GM23338 (cell line): ENCODE results near the gene RASA3. TPM values are rescaled to one million over a fixed set of nuclear protein-coding genes. Genes with fewer than 3 reads are reported as not detected.

Experiments used
- ATAC-seq: fragments of 200-7000 bp; cut with Tn5 transposase; 3 replicates; pipeline ENCODE4 v1.9.1; 2020
- DNase-seq: peaks from one replicate; pipeline ENCODE4 v3.0.0-alpha.2; 2015; ENCODE audit warnings: low spot score
- H2AFZ ChIP-seq: fragments of 200-600 bp; sonication (generic); 2 replicates; pipeline ENCODE4 v1.8.0; 2016; ENCODE audit warnings: antibody characterized with exemption, mild to moderate bottlenecking, moderate library complexity
- H3F3A ChIP-seq: fragments of 200-600 bp; sonication (generic); replicated peaks from 2 replicates; pipeline ENCODE4 v1.8.0; 2017; ENCODE audit warnings: antibody characterized with exemption, mixed run types, low read depth
- H3K27ac ChIP-seq: fragments of 200-600 bp; sonication (generic); 2 replicates; pipeline ENCODE4 v1.6.1; 2016; ENCODE audit warnings: low read depth
- H3K27me3 ChIP-seq: fragments of 200-600 bp; sonication (generic); 2 replicates; pipeline ENCODE4 v1.8.0; 2016; ENCODE audit warnings: mild to moderate bottlenecking, mixed run types, moderate library complexity; ENCODE audit not compliant: insufficient read depth
- H3K36me3 ChIP-seq: fragments of 200-600 bp; sonication (generic); 2 replicates; pipeline ENCODE4 v1.8.0; 2016; ENCODE audit warnings: mild to moderate bottlenecking; ENCODE audit not compliant: insufficient read depth
- H3K4me1 ChIP-seq: fragments of 200-600 bp; sonication (generic); 2 replicates; pipeline ENCODE4 v1.8.0; 2016; ENCODE audit warnings: mild to moderate bottlenecking, moderate library complexity; ENCODE audit not compliant: insufficient read depth
- H3K4me2 ChIP-seq: fragments of 200-600 bp; sonication (generic); 2 replicates; pipeline ENCODE4 v1.7.1; 2017; ENCODE audit warnings: mixed run types
- H3K4me3 ChIP-seq: fragments of 200-600 bp; sonication (generic); 2 replicates; pipeline ENCODE4 v1.6.1; 2016; ENCODE audit warnings: mixed run types
- H3K79me2 ChIP-seq: fragments of 200-600 bp; sonication (generic); replicated peaks from 2 replicates; pipeline ENCODE4 v1.8.0; 2017; ENCODE audit warnings: mild to moderate bottlenecking; ENCODE audit not compliant: insufficient read depth
- H3K9me2 ChIP-seq: fragments of 200-600 bp; sonication (generic); 2 replicates; pipeline ENCODE4 v1.8.0; 2017; ENCODE audit not compliant: insufficient read depth
- H4K20me1 ChIP-seq: fragments of 200-600 bp; sonication (generic); replicated peaks from 2 replicates; pipeline ENCODE4 v1.8.0; 2017; ENCODE audit warnings: mild to moderate bottlenecking; ENCODE audit not compliant: insufficient read depth
- H3K27ac Mint-ChIP-seq: 2 replicates; pipeline ENCODE4 v1.8.0; 2020; ENCODE audit warnings: inconsistent platforms, mild to moderate bottlenecking, moderate library complexity, mixed read lengths
- H3K27me3 Mint-ChIP-seq: 3 replicates; pipeline ENCODE4 v1.8.0; 2022; ENCODE audit warnings: low read depth, mild to moderate bottlenecking, moderate library complexity, mixed read lengths, inconsistent platforms; ENCODE audit not compliant: insufficient read depth, poor library complexity
- H3K36me3 Mint-ChIP-seq: 3 replicates; pipeline ENCODE4 v1.8.0; 2021; ENCODE audit warnings: low read depth, mild to moderate bottlenecking, inconsistent platforms, moderate library complexity, mixed read lengths
- H3K4me1 Mint-ChIP-seq: 3 replicates; pipeline ENCODE4 v1.8.0; 2020; ENCODE audit warnings: mild to moderate bottlenecking, inconsistent platforms, mixed read lengths
- H3K4me3 Mint-ChIP-seq: 3 replicates; pipeline ENCODE4 v1.8.0; 2021; ENCODE audit warnings: moderate library complexity, mild to moderate bottlenecking, inconsistent platforms, mixed read lengths
- H3K9me3 Mint-ChIP-seq: 3 replicates; pipeline ENCODE4 v1.8.0; 2020; ENCODE audit warnings: moderate library complexity, mild to moderate bottlenecking, inconsistent platforms, mixed read lengths
- CREB1 ChIP-seq: fragments of 250-450 bp; sonication (Bioruptor Pico); IDR thresholded peaks from 2 replicates; pipeline ENCODE4 v1.5.0; 2020; ENCODE audit warnings: low read depth, mild to moderate bottlenecking, moderate library complexity
- ETS1 ChIP-seq: IDR thresholded peaks from 2 replicates; pipeline ENCODE4 v1.6.1; 2016; ENCODE audit warnings: antibody characterized with exemption
- EZH2 ChIP-seq: fragments of 200-600 bp; sonication (generic); IDR thresholded peaks from one replicate; pipeline ENCODE4 v1.8.0; 2017; ENCODE audit warnings: antibody characterized with exemption, mild to moderate bottlenecking, low read depth; ENCODE audit not compliant: unreplicated experiment
- EZH2phosphoT487 ChIP-seq: fragments of 200-600 bp; sonication (generic); IDR thresholded peaks from one replicate; pipeline ENCODE4 v1.8.1; 2018; ENCODE audit warnings: antibody characterized with exemption; ENCODE audit not compliant: unreplicated experiment
- JUNB ChIP-seq: IDR thresholded peaks from one replicate; pipeline ENCODE4 v1.6.1; 2016; ENCODE audit warnings: antibody characterized with exemption; ENCODE audit not compliant: unreplicated experiment
- NANOG ChIP-seq: IDR thresholded peaks from 2 replicates; pipeline ENCODE4 v1.6.1; 2016; ENCODE audit warnings: antibody characterized with exemption, borderline replicate concordance
- POLR2AphosphoS5 ChIP-seq: IDR thresholded peaks from 2 replicates; pipeline ENCODE4 v1.6.1; 2016; ENCODE audit warnings: antibody characterized with exemption, low read depth
- REST ChIP-seq: IDR thresholded peaks from one replicate; pipeline ENCODE4 v1.6.1; 2018; ENCODE audit warnings: antibody characterized with exemption; ENCODE audit not compliant: unreplicated experiment
- STAT1 ChIP-seq: IDR thresholded peaks from one replicate; pipeline ENCODE4 v1.6.1; 2016; ENCODE audit warnings: antibody characterized with exemption; ENCODE audit not compliant: unreplicated experiment
- ZNF114 ChIP-seq: fragments of 250-450 bp; sonication (Bioruptor Pico); IDR thresholded peaks from 2 replicates; pipeline ENCODE4 v1.5.0; 2020; ENCODE audit warnings: mild to moderate bottlenecking, moderate library complexity
- ZNF331 ChIP-seq: fragments of 250-450 bp; sonication (Bioruptor Pico); IDR thresholded peaks from 2 replicates; pipeline ENCODE4 v1.5.0; 2020; ENCODE audit warnings: low read depth, mild to moderate bottlenecking, moderate library complexity
- ZNF462 ChIP-seq: fragments of 250-450 bp; sonication (Bioruptor Pico); IDR thresholded peaks from 2 replicates; pipeline ENCODE4 v1.5.0; 2020; ENCODE audit warnings: mild to moderate bottlenecking, moderate library complexity
- polyA plus RNA-seq: library from polyadenylated mRNA; unstranded; fragments of >200 nt; fragmentation: Nextera tagmentation; extraction: Ambion mirVana; gene quantifications from 2 replicates; pipeline ENCODE4 v1.2.1, GENCODE V29; 2016
- total RNA-seq: library from RNA; depleted of rRNA; stranded (reverse); fragments of >200 nt; shearing (Covaris generic); gene quantifications from 2 replicates; pipeline ENCODE4 v1.2.3, GENCODE V29; 2014
- TF ChIP-seq, protein P1 (sequence below), 2 experiments: fragments of 200-600 bp in 1 of 2; sonication (generic) in 1 of 2; conservative IDR thresholded peaks; 2 replicates each; pipeline versions ENCODE4 v1.5.1 to v1.6.1; 2016 to 2017; ENCODE audit warnings: antibody characterized with exemption in 2 of 2, low read depth in 2 of 2, mild to moderate bottlenecking in 2 of 2, moderate library complexity in 1 of 2

The RASA3 gene
- total and polyA plus RNA-seq, 2 experiments from 2014 or later, result 11.2 to 20.7 TPM

- no peak overlapping the region for H3K4me3 Mint-ChIP-seq
- Histone ChIP-seq H2AFZ (no peak overlapping the region), H3K27ac (0 out of 2 replicates have a peak overlapping the region, but pooled peaks have one; percentile 19), H3K9me2 (no peaks in the 10 kb centered on the region), H3K36me3 (no peaks in the 10 kb centered on the region), H3K4me2 (no peak overlapping the region), H3K4me1 (no peaks in the 10 kb centered on the region; the same call in 1 of the 2 replicates), H3K79me2 (peaks cover 66% of the 10 kb centered on the region), H3K4me3 (no peak overlapping the region), H3K27me3 (no peaks in the 10 kb centered on the region), H4K20me1 (no peaks in the 10 kb centered on the region; the same call in 1 of the 2 replicates), H3F3A (0 out of 2 replicates have a peak, but pooled peaks cover 3% of the 10 kb centered on the region)
- peaks cover 4% of the 10 kb centered on the region; the same call in 2 of the 3 replicates for H3K9me3 Mint-ChIP-seq
- TF ChIP-seq CREB1, result no peak
- TF ChIP-seq EZH2phosphoT487, result no peak
- no peak for TF ChIP-seq EZH2
- no peak for TF ChIP-seq STAT1
- no peak for TF ChIP-seq ETS1
- TF ChIP-seq ZNF331, result no peak
- no peak for TF ChIP-seq POLR2AphosphoS5
- TF ChIP-seq ZNF462, result no peak
- TF ChIP-seq, protein P1, sequence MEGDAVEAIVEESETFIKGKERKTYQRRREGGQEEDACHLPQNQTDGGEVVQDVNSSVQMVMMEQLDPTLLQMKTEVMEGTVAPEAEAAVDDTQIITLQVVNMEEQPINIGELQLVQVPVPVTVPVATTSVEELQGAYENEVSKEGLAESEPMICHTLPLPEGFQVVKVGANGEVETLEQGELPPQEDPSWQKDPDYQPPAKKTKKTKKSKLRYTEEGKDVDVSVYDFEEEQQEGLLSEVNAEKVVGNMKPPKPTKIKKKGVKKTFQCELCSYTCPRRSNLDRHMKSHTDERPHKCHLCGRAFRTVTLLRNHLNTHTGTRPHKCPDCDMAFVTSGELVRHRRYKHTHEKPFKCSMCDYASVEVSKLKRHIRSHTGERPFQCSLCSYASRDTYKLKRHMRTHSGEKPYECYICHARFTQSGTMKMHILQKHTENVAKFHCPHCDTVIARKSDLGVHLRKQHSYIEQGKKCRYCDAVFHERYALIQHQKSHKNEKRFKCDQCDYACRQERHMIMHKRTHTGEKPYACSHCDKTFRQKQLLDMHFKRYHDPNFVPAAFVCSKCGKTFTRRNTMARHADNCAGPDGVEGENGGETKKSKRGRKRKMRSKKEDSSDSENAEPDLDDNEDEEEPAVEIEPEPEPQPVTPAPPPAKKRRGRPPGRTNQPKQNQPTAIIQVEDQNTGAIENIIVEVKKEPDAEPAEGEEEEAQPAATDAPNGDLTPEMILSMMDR (conservative IDR thresholded peaks at IDR 0.05; ENCODE audit: low read depth in 2 of 2), result no peak
- TF ChIP-seq ZNF114 (CRISPR knock-in tag), result no peak
- TF ChIP-seq JUNB, result no peak
- no peak for TF ChIP-seq NANOG
- TF ChIP-seq REST, result no peak
- H3K27ac Mint-ChIP-seq, result no peak overlapping the region
- H3K4me1 Mint-ChIP-seq, result peaks cover 20% of the 10 kb centered on the region
- ATAC-seq (no peak), DNase-seq (no peak)
- H3K27me3 Mint-ChIP-seq, result peaks cover 8% of the 10 kb centered on the region
- peaks cover 2% of the 10 kb centered on the region; the same call in 1 of the 3 replicates for H3K36me3 Mint-ChIP-seq
Observed at GRCh38 chr13:114104655-114105520, 27.5 kb downstream of the RASA3 start.
